SU-DHL-6 (cell line): ENCODE data around the gene FOXO4.

ENCODE experiments used
- H2AFZ ChIP-seq: fragments of 200-600 bp; sonication (generic); 2 replicates; pipeline ENCODE4 v1.6.1; 2014; ENCODE audit warnings: low read depth, mild to moderate bottlenecking, moderate library complexity, mixed read lengths, antibody characterized with exemption, low read length; ENCODE audit not compliant: severe bottlenecking
- H3F3A ChIP-seq: fragments of 200-600 bp; shearing (Covaris generic); 2 replicates; pipeline ENCODE4 v1.6.0; 2016; ENCODE audit warnings: antibody characterized with exemption, mild to moderate bottlenecking; ENCODE audit not compliant: insufficient read depth
- H3K27ac ChIP-seq: fragments of 200-600 bp; sonication (generic); 2 replicates; pipeline ENCODE4 v1.5.1; 2016; ENCODE audit warnings: low read depth, mild to moderate bottlenecking, low read length, moderate library complexity, mixed read lengths
- H3K27me3 ChIP-seq: fragments of 200-600 bp; sonication (generic), shearing (Covaris generic); 2 replicates; pipeline ENCODE4 v1.6.0; 2014; ENCODE audit warnings: mild to moderate bottlenecking, low read length
- H3K36me3 ChIP-seq: fragments of 200-600 bp; sonication (generic); 2 replicates; pipeline ENCODE4 v1.6.1; 2014; ENCODE audit warnings: mild to moderate bottlenecking, low read length, mixed read lengths
- H3K4me2 ChIP-seq: fragments of 300-600, 200-600 bp; shearing (Covaris generic), sonication (generic); 2 replicates; pipeline ENCODE4 v1.6.0; 2014; ENCODE audit warnings: low read length, low read depth, mild to moderate bottlenecking; ENCODE audit not compliant: poor library complexity, severe bottlenecking
- H3K4me3 ChIP-seq: fragments of 200-600 bp; sonication (generic); 2 replicates; pipeline ENCODE4 v1.5.1; 2014; ENCODE audit warnings: antibody characterized with exemption, low read length, mild to moderate bottlenecking, mixed read lengths; ENCODE audit not compliant: insufficient read depth, poor library complexity, severe bottlenecking
- H3K79me2 ChIP-seq: fragments of 200-600 bp; sonication (generic); 2 replicates; pipeline ENCODE4 v1.6.1; 2014; ENCODE audit warnings: mild to moderate bottlenecking, low read length, moderate library complexity; ENCODE audit not compliant: insufficient read depth
- H3K9ac ChIP-seq: fragments of 200-600 bp; sonication (generic); 2 replicates; pipeline ENCODE4 v1.7.0; 2014; ENCODE audit warnings: mild to moderate bottlenecking, low read length
- H3K9me2 ChIP-seq: fragments of 200-600 bp; sonication (generic); replicated peaks from 2 replicates; pipeline ENCODE4 v1.6.1; 2014; ENCODE audit warnings: low read length; ENCODE audit not compliant: insufficient read depth
- H3K9me3 ChIP-seq: fragments of 200-600 bp; sonication (generic); 2 replicates; pipeline ENCODE4 v1.6.1; 2014; ENCODE audit warnings: low read length, mixed read lengths; ENCODE audit not compliant: insufficient read depth
- H4K20me1 ChIP-seq: fragments of 200-600 bp; sonication (generic); 2 replicates; pipeline ENCODE4 v1.6.1; 2014; ENCODE audit warnings: low read depth, mild to moderate bottlenecking, antibody characterized with exemption, low read length, moderate library complexity, mixed read lengths
- EZH2phosphoT487 ChIP-seq: fragments of 200-600 bp; sonication (generic), shearing (Covaris generic); conservative IDR thresholded peaks from 2 replicates; pipeline ENCODE4 v1.6.1; 2018; ENCODE audit warnings: mild to moderate bottlenecking, antibody characterized with exemption, low read length, moderate library complexity, mixed read lengths
- TF ChIP-seq, protein P1 (sequence below): fragments of 200-600 bp; sonication (generic); IDR thresholded peaks from one replicate; pipeline ENCODE4 v1.5.1; 2017; ENCODE audit warnings: antibody characterized with exemption, mild to moderate bottlenecking, low read length, moderate library complexity; ENCODE audit not compliant: insufficient read depth, poor library complexity, severe bottlenecking

FOXO4 gene

DNA sequence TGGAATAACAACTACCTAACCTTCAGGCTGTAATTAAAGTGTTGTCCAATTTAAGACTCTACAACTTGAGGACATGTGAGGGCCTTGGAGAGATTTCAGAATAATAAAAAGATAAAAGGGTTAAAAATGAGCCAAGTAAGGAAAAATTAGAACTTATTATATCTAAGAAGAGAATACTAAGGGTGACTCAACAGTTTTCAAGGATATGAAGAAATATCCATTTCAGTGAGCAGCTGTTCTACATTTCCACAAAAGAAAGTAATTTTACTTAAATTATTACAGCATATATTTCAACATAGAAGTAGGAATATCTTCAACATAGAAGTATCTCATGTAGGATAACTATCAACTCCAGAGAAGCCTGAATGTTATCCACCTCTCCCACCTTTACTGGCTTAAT is 38.8 kb upstream of the FOXO4 start:
- H3K4me2 ChIP-seq, result no peak overlapping the region
- H3F3A ChIP-seq, result peaks cover 26% of the 10 kb centered on the region; the same call in 1 of the 2 replicates
- H3K9ac ChIP-seq, result no peak overlapping the region

GRCh38 chrX:71057848-71058530 is 37.7 kb upstream of the FOXO4 start:
- no peak overlapping the region for H3K27ac ChIP-seq

More for the DNA sequence above, 38.8 kb upstream of the FOXO4 start:
- Histone ChIP-seq H4K20me1 (no peaks in the 10 kb centered on the region), H3K27ac (no peak overlapping the region), H3K27me3 (no peaks in the 10 kb centered on the region), H3K9me3 (no peaks in the 10 kb centered on the region), H2AFZ (no peak overlapping the region), H3K4me3 (no peak overlapping the region), H3K9me2 (no peaks in the 10 kb centered on the region), H3K79me2 (0 out of 2 replicates have a peak, but pooled peaks cover 4% of the 10 kb centered on the region), H3K36me3 (no peaks in the 10 kb centered on the region)
- no peak for TF ChIP-seq EZH2phosphoT487

DNA sequence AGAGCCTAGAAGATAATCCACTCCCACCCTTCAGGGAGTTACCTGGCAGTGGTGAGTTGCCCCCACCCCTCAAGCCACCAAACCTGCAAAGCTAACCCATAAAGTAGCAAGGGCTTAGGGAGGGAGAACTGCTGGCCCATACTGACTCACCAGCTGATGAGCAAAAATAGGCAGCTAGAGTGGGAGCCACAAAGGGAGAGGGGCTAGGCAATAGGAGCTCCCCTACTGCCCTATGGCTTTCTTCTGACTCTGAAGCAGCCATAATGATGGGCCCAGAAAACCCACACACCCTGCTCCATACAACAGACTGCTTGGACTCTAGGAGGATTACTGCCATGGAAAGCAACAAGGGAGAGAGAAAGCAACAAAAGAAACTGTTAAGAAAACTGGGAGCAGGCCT is 35.5 kb upstream of the FOXO4 start:
- no peak overlapping the region for H3K4me3 ChIP-seq
- H3K9me3 ChIP-seq, result no peaks in the 10 kb centered on the region
- no peak overlapping the region for H3K9ac ChIP-seq
- no peak overlapping the region for H2AFZ ChIP-seq
- H3K36me3 ChIP-seq, result no peaks in the 10 kb centered on the region
- no peaks in the 10 kb centered on the region for H3K9me2 ChIP-seq
- no peaks in the 10 kb centered on the region for H3K27me3 ChIP-seq
- H3K79me2 ChIP-seq, result peaks cover 9% of the 10 kb centered on the region; the same call in 1 of the 2 replicates
- H3F3A ChIP-seq, result peaks cover 13% of the 10 kb centered on the region; the same call in 1 of the 2 replicates
- TF ChIP-seq, protein P1, sequence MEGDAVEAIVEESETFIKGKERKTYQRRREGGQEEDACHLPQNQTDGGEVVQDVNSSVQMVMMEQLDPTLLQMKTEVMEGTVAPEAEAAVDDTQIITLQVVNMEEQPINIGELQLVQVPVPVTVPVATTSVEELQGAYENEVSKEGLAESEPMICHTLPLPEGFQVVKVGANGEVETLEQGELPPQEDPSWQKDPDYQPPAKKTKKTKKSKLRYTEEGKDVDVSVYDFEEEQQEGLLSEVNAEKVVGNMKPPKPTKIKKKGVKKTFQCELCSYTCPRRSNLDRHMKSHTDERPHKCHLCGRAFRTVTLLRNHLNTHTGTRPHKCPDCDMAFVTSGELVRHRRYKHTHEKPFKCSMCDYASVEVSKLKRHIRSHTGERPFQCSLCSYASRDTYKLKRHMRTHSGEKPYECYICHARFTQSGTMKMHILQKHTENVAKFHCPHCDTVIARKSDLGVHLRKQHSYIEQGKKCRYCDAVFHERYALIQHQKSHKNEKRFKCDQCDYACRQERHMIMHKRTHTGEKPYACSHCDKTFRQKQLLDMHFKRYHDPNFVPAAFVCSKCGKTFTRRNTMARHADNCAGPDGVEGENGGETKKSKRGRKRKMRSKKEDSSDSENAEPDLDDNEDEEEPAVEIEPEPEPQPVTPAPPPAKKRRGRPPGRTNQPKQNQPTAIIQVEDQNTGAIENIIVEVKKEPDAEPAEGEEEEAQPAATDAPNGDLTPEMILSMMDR, result no peak
- no peak for TF ChIP-seq EZH2phosphoT487
- H4K20me1 ChIP-seq, result no peaks in the 10 kb centered on the region
- H3K4me2 ChIP-seq, result no peak overlapping the region
- H3K27ac ChIP-seq, result no peak overlapping the region

More at GRCh38 chrX:71057848-71058530, 37.7 kb upstream of the FOXO4 start:
- H3K9me2 ChIP-seq, result no peaks in the 10 kb centered on the region
- H3K27me3 ChIP-seq, result no peaks in the 10 kb centered on the region
- no peak overlapping the region for H3K4me2 ChIP-seq
- no peak overlapping the region for H3K9ac ChIP-seq
- no peak for TF ChIP-seq EZH2phosphoT487
- TF ChIP-seq, protein P1, result no peak
- no peaks in the 10 kb centered on the region for H3K79me2 ChIP-seq
- H3F3A ChIP-seq, result peaks cover 26% of the 10 kb centered on the region; the same call in 1 of the 2 replicates
- no peak overlapping the region for H3K4me3 ChIP-seq
- no peaks in the 10 kb centered on the region for H4K20me1 ChIP-seq
- no peak overlapping the region for H2AFZ ChIP-seq
- no peaks in the 10 kb centered on the region for H3K36me3 ChIP-seq
- H3K9me3 ChIP-seq, result no peaks in the 10 kb centered on the region

GRCh38 chrX:71067089-71067488 is 28.6 kb upstream of the FOXO4 start:
- Histone ChIP-seq H3K79me2 (peaks cover 30% of the 10 kb centered on the region), H3K9me3 (no peaks in the 10 kb centered on the region), H3K27me3 (no peaks in the 10 kb centered on the region), H3K9ac (peak overlapping the region; percentile 91), H3K4me2 (peak overlapping the region; percentile 78), H2AFZ (no peak overlapping the region), H3K36me3 (no peaks in the 10 kb centered on the region), H3K4me3 (peak overlapping the region; percentile 92), H3K9me2 (no peaks in the 10 kb centered on the region), H3K27ac (peak overlapping the region; percentile 74), H4K20me1 (no peaks in the 10 kb centered on the region), H3F3A (peaks cover 7% of the 10 kb centered on the region; the same call in 1 of the 2 replicates)
- TF ChIP-seq, protein P1, result no peak
- no peak for TF ChIP-seq EZH2phosphoT487
